Measurements from ENCODE around the gene OCA2.
A peak's percentile ranks its signal among the peaks of the same experiment; 100 is the strongest.
"Not testable (repeated sequence)": the region's sequence is repeated elsewhere in the genome, so short reads cannot be mapped to it uniquely, and the experiment has no call there.

The OCA2 gene

GRCh38 chr15:28021281-28022039 lies 77.7 kb downstream of the OCA2 start:
- DNase-seq, result peak; percentile 92

GRCh38 chr15:28020644-28021043 lies 78.5 kb downstream of the OCA2 start:
- DNase-seq, result no peak

GRCh38 chr15:28019594-28020309 lies 79.4 kb downstream of the OCA2 start:
- no peak for DNase-seq

DNA sequence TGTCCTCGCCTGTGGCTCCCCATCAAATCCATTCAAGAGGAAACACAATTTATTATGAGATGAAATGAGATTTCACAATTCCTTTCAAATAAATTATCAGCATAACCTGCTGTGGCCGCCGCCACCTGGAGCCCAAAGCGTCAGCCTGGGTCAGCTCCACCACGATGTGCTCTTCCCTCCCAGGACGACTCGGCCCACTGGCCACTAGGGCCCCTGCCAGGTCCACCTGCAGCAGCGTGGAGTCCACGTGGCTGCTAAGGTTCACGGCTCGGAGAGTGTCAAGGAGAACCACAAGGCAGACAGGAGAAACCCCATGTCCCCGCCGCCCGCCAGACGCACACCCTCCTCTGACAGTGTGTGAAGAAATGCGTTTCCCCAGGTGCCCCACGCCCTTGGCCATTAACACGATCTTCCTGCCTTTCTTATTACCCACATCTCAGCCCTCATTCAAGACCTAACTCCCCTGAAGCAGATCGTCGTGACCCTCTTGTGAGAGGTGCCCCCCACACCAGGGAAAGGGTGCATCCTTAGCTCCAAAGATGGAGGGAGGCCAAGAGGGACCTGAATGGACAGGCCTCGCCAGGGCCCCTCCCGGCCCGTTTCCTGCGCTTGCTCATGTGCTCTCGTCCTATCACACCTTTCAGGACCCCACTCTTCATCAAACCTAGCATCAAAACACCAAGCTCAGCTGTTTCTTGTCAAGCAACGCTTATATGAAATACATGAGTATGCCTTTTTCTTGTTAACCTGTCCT lies 80.6 kb downstream of the OCA2 start:
- no peak for DNase-seq

DNA sequence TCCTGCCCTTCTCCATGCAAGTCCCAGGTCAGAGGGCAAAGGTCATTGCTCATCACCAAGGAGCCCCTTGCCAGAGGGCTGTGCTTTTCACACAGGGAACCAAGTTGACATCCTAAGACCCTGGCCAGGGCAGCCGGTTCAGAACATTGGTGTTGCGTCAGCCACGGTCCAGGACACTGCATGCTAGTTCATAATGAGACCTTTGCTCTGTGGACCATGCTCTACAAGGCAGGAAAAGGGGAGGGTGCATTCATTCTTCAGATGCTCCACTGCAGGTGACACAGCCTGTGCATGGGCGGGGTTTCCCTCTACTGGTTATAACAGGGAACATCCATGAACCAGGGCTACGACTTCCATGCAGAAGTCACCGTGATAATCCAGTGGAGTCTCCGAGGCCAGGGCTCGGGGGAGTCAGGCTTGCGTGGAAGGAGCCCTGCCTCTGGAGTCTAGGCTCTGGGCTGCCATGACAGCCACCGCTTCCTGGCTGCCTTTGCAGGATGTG lies 81.6 kb downstream of the OCA2 start:
- peak; percentile 9 for DNase-seq

- no peak for DNase-seq
These were observed 83.3 kb downstream of the OCA2 start for GRCh38 chr15:28015855-28016254.

DNA sequence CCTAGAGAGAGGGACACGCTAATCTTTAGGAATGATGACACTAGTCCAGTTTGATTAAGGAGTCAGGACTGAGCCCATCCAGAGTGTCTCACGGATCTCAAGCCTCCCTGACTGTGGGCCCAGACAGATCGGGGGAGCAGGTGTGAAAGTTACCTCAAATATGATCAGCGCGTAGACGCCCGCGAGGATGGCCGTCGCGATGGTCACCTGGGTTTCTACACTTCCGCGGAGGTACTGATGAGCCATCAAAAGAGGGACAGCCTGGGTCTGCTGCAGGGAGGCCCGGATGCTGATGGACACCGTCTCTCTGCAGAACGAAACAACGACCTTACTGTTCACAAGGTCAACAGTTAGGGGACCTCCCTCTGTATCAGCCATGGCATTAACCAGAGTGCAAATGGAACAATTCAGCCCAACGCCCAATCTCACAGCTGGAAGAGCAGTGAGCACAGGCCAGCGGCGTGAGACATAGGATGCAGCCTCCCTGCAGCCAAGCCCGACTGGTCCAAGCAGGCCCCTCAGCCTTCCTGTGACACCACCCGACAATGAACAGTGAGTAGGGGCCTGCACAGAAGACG lies 84.4 kb downstream of the OCA2 start:
- no peak for DNase-seq

DNA sequence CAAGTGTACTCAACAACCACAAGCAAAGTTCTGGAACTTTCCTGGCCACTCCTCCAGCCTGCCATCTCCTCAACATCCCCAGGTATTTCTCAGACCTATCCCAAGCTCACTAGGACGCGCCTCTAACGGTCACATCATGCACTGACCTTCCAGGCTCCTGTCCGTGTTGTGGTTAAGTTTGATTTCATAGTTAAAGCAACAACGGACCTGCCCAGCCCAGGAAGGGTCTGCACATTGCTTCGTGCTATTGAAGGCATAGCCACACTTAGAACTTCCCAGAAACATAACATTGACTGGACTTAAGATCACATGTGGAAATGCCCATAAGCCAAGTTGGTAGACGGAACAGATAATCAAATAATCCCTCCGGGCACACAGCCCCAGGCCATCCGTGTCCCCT lies 85.1 kb downstream of the OCA2 start:
- DNase-seq, result no peak

GRCh38 chr15:28013480-28013879 lies 85.6 kb downstream of the OCA2 start:
- DNase-seq, result no peak

- no peak for DNase-seq
These were observed 86.9 kb downstream of the OCA2 start for GRCh38 chr15:28012231-28012630.

- not testable (repeated sequence) for DNase-seq
These were observed 90.9 kb downstream of the OCA2 start for GRCh38 chr15:28008175-28008574.

- DNase-seq, result no peak
These were observed 92.8 kb downstream of the OCA2 start for GRCh38 chr15:28006116-28006905.

DNA sequence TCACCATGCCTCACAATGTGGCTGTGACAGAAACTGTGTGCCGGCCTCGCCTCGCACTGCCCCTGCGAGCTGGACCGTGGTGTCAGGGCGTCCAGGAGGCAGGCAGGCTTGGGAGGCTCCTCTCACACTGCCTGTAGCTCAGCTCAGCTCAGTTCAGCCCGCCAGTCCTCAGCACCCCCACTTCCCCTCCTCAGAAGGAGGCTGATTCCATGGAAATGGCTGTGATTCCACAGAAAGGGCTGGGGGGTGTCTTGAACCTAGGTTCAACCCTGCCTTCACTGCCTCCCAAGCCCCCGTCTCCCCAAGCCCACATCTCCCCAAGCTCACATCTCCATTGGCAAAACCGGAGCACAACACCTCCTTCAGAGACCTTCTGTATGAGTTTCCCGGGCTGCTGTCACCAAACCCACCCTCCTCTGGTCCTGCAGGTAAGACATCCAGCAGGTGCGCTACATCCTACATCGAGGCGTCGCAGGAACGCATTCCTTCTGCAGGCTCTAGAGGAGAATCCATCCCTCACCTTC lies 94.0 kb downstream of the OCA2 start:
- DNase-seq, result no peak

- no peak for DNase-seq
These were observed 94.7 kb downstream of the OCA2 start for GRCh38 chr15:28004143-28005003.

DNA sequence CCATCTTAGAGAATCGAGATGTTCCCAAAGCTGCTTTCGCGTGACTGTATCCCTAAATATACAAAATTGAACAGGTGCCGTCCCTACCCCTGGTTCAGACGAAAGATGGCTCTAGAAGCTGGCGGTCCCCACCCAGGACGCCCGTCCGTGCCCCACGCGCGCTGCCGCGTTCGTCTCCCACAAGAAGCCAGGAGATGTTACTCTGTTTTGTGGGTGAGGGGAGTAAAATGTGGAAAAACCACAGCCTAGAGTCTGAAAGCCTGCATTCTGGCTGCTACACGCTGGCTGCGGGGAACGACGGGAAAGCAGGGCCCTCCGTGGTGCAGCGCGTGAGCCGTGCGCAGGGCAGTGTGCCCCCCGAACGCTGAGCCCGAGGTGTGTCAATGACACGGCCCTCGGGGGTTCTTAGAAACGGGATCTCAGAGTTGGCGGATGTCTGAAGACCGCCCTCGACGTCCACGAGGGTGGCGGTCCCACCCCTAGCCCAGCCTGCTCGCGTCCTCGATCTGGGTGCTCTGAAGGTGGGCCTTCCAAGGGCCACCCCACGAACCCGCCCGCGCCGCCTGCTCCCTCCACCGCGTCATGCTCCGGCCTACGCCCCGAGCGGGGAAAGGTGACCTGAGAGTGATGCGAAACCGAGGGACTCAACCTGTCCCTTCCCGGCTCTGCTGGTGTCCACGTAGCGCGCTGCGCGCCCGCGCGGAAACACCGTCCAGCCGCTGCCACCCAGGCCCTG lies 95.6 kb downstream of the OCA2 start:
- no peak for DNase-seq

DNA sequence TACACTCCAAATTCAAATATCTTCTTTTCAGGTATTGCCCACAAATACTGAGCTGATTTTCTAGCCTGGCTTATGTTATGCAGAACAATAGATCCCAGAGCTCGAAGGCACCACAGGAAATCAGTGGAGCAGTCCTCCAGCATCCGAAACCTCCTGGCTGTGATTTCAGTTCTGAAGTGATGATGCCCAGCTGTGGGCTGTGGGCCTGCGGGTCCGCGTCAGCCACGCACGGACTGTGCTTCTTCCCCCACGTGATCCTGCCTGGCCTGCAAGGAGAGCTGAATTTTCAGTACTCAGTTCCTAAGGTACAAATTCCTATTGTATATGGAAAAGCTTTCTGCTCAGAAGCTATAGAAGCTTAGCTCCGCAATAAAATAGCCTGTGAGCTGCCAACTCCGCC lies 96.2 kb downstream of the OCA2 start:
- DNase-seq, result no peak

DNA sequence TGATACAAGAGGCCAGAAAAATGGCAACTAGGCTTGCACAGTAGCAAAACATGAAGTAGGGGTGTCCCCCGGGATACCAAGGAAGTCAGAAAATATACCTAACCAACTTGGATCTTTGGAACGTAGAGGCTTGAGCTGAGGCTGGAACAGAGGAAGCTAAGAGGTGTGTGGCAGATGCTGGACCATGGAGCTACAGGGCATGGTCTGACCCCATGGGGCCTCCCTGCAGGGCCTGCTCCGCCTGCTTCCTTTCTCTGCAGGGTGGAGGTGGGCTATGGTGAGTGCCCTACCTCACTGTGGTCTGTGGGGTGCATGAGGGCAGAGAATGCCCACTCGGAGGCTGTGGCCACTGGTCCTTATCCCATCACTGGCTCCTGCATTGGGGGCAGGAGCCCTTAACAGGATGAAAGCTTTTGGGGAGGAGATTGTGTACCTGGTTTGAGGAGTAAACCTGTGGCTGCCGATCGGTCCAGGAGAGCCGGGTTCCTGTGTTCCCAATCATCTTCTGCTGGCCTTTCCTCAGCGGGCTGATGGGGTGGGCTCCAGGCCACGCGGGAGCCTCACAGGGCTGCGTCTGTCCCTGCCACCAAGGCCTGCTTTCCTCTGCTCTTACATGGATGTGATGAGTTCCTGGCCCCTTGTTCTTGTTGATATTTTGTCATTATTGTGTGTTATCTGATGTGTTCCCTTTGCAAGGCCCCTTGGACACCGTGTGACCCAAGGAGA lies 96.8 kb downstream of the OCA2 start:
- no peak for DNase-seq

GRCh38 chr15:28001641-28002040 lies 97.5 kb downstream of the OCA2 start:
- DNase-seq, result no peak

- peak; percentile 4 for DNase-seq
These were observed 104.9 kb downstream of the OCA2 start for GRCh38 chr15:27993996-27994780.

All from NCI-H1092 treated with DMSO at 0.1 percent for 48 hours (cell line).